Measurements from ENCODE around the gene CYP2F1.

GRCh38 chr19:41111750-41112295 is 2.4 kb upstream of the CYP2F1 start:
- TF ChIP-seq POLR2A (IDR thresholded peaks at IDR 0.05; ENCODE audit: extremely low read depth, insufficient read length) (no peak), CTCF (IDR thresholded peaks at IDR 0.05; ENCODE audit: low read depth, low read length) (no peak)

All from NB4 (cell line).